GM23338 (cell line): ENCODE measurements around the gene TPRG1. TPM values are rescaled to one million over a fixed set of nuclear protein-coding genes. Genes with fewer than 3 reads are reported as not detected.

Source experiments
- ATAC-seq: fragments of 200-7000 bp; cut with Tn5 transposase; 3 replicates; pipeline ENCODE4 v1.9.1; 2020
- DNase-seq: peaks from one replicate; pipeline ENCODE4 v3.0.0-alpha.2; 2015; ENCODE audit warnings: low spot score
- H2AFZ ChIP-seq: fragments of 200-600 bp; sonication (generic); 2 replicates; pipeline ENCODE4 v1.8.0; 2016; ENCODE audit warnings: antibody characterized with exemption, mild to moderate bottlenecking, moderate library complexity
- H3F3A ChIP-seq: fragments of 200-600 bp; sonication (generic); replicated peaks from 2 replicates; pipeline ENCODE4 v1.8.0; 2017; ENCODE audit warnings: antibody characterized with exemption, mixed run types, low read depth
- H3K27ac ChIP-seq: fragments of 200-600 bp; sonication (generic); 2 replicates; pipeline ENCODE4 v1.6.1; 2016; ENCODE audit warnings: low read depth
- H3K27me3 ChIP-seq: fragments of 200-600 bp; sonication (generic); 2 replicates; pipeline ENCODE4 v1.8.0; 2016; ENCODE audit warnings: mild to moderate bottlenecking, mixed run types, moderate library complexity; ENCODE audit not compliant: insufficient read depth
- H3K36me3 ChIP-seq: fragments of 200-600 bp; sonication (generic); 2 replicates; pipeline ENCODE4 v1.8.0; 2016; ENCODE audit warnings: mild to moderate bottlenecking; ENCODE audit not compliant: insufficient read depth
- H3K4me1 ChIP-seq: fragments of 200-600 bp; sonication (generic); 2 replicates; pipeline ENCODE4 v1.8.0; 2016; ENCODE audit warnings: mild to moderate bottlenecking, moderate library complexity; ENCODE audit not compliant: insufficient read depth
- H3K4me2 ChIP-seq: fragments of 200-600 bp; sonication (generic); 2 replicates; pipeline ENCODE4 v1.7.1; 2017; ENCODE audit warnings: mixed run types
- H3K4me3 ChIP-seq: fragments of 200-600 bp; sonication (generic); 2 replicates; pipeline ENCODE4 v1.6.1; 2016; ENCODE audit warnings: mixed run types
- H3K79me2 ChIP-seq: fragments of 200-600 bp; sonication (generic); replicated peaks from 2 replicates; pipeline ENCODE4 v1.8.0; 2017; ENCODE audit warnings: mild to moderate bottlenecking; ENCODE audit not compliant: insufficient read depth
- H3K9me2 ChIP-seq: fragments of 200-600 bp; sonication (generic); 2 replicates; pipeline ENCODE4 v1.8.0; 2017; ENCODE audit not compliant: insufficient read depth
- H4K20me1 ChIP-seq: fragments of 200-600 bp; sonication (generic); replicated peaks from 2 replicates; pipeline ENCODE4 v1.8.0; 2017; ENCODE audit warnings: mild to moderate bottlenecking; ENCODE audit not compliant: insufficient read depth
- H3K27ac Mint-ChIP-seq: 2 replicates; pipeline ENCODE4 v1.8.0; 2020; ENCODE audit warnings: inconsistent platforms, mild to moderate bottlenecking, moderate library complexity, mixed read lengths
- H3K27me3 Mint-ChIP-seq: 3 replicates; pipeline ENCODE4 v1.8.0; 2022; ENCODE audit warnings: low read depth, mild to moderate bottlenecking, moderate library complexity, mixed read lengths, inconsistent platforms; ENCODE audit not compliant: insufficient read depth, poor library complexity
- H3K36me3 Mint-ChIP-seq: 3 replicates; pipeline ENCODE4 v1.8.0; 2021; ENCODE audit warnings: low read depth, mild to moderate bottlenecking, inconsistent platforms, moderate library complexity, mixed read lengths
- H3K4me1 Mint-ChIP-seq: 3 replicates; pipeline ENCODE4 v1.8.0; 2020; ENCODE audit warnings: mild to moderate bottlenecking, inconsistent platforms, mixed read lengths
- H3K4me3 Mint-ChIP-seq: 3 replicates; pipeline ENCODE4 v1.8.0; 2021; ENCODE audit warnings: moderate library complexity, mild to moderate bottlenecking, inconsistent platforms, mixed read lengths
- H3K9me3 Mint-ChIP-seq: 3 replicates; pipeline ENCODE4 v1.8.0; 2020; ENCODE audit warnings: moderate library complexity, mild to moderate bottlenecking, inconsistent platforms, mixed read lengths
- CREB1 ChIP-seq: fragments of 250-450 bp; sonication (Bioruptor Pico); IDR thresholded peaks from 2 replicates; pipeline ENCODE4 v1.5.0; 2020; ENCODE audit warnings: low read depth, mild to moderate bottlenecking, moderate library complexity
- EZH2 ChIP-seq: fragments of 200-600 bp; sonication (generic); IDR thresholded peaks from one replicate; pipeline ENCODE4 v1.8.0; 2017; ENCODE audit warnings: antibody characterized with exemption, mild to moderate bottlenecking, low read depth; ENCODE audit not compliant: unreplicated experiment
- EZH2phosphoT487 ChIP-seq: fragments of 200-600 bp; sonication (generic); IDR thresholded peaks from one replicate; pipeline ENCODE4 v1.8.1; 2018; ENCODE audit warnings: antibody characterized with exemption; ENCODE audit not compliant: unreplicated experiment
- JUNB ChIP-seq: IDR thresholded peaks from one replicate; pipeline ENCODE4 v1.6.1; 2016; ENCODE audit warnings: antibody characterized with exemption; ENCODE audit not compliant: unreplicated experiment
- NANOG ChIP-seq: IDR thresholded peaks from 2 replicates; pipeline ENCODE4 v1.6.1; 2016; ENCODE audit warnings: antibody characterized with exemption, borderline replicate concordance
- POLR2AphosphoS5 ChIP-seq: IDR thresholded peaks from 2 replicates; pipeline ENCODE4 v1.6.1; 2016; ENCODE audit warnings: antibody characterized with exemption, low read depth
- STAT1 ChIP-seq: IDR thresholded peaks from one replicate; pipeline ENCODE4 v1.6.1; 2016; ENCODE audit warnings: antibody characterized with exemption; ENCODE audit not compliant: unreplicated experiment
- ZNF114 ChIP-seq: fragments of 250-450 bp; sonication (Bioruptor Pico); IDR thresholded peaks from 2 replicates; pipeline ENCODE4 v1.5.0; 2020; ENCODE audit warnings: mild to moderate bottlenecking, moderate library complexity
- ZNF331 ChIP-seq: fragments of 250-450 bp; sonication (Bioruptor Pico); IDR thresholded peaks from 2 replicates; pipeline ENCODE4 v1.5.0; 2020; ENCODE audit warnings: low read depth, mild to moderate bottlenecking, moderate library complexity
- ZNF462 ChIP-seq: fragments of 250-450 bp; sonication (Bioruptor Pico); IDR thresholded peaks from 2 replicates; pipeline ENCODE4 v1.5.0; 2020; ENCODE audit warnings: mild to moderate bottlenecking, moderate library complexity
- polyA plus RNA-seq: library from polyadenylated mRNA; unstranded; fragments of >200 nt; fragmentation: Nextera tagmentation; extraction: Ambion mirVana; gene quantifications from 2 replicates; pipeline ENCODE4 v1.2.1, GENCODE V29; 2016
- total RNA-seq: library from RNA; depleted of rRNA; stranded (reverse); fragments of >200 nt; shearing (Covaris generic); gene quantifications from 2 replicates; pipeline ENCODE4 v1.2.3, GENCODE V29; 2014
- TF ChIP-seq, protein P1 (sequence below), 2 experiments: fragments of 200-600 bp in 1 of 2; sonication (generic) in 1 of 2; conservative IDR thresholded peaks; 2 replicates each; pipeline versions ENCODE4 v1.5.1 to v1.6.1; 2016 to 2017; ENCODE audit warnings: antibody characterized with exemption in 2 of 2, low read depth in 2 of 2, mild to moderate bottlenecking in 2 of 2, moderate library complexity in 1 of 2
- TF ChIP-seq, protein P2 (sequence below): IDR thresholded peaks from one replicate; pipeline ENCODE4 v1.6.1; 2018; ENCODE audit warnings: antibody characterized with exemption; ENCODE audit not compliant: unreplicated experiment

The TPRG1 gene
- total and polyA plus RNA-seq, 2 experiments from 2014 or later: 0.74 to 1.7 TPM

DNA sequence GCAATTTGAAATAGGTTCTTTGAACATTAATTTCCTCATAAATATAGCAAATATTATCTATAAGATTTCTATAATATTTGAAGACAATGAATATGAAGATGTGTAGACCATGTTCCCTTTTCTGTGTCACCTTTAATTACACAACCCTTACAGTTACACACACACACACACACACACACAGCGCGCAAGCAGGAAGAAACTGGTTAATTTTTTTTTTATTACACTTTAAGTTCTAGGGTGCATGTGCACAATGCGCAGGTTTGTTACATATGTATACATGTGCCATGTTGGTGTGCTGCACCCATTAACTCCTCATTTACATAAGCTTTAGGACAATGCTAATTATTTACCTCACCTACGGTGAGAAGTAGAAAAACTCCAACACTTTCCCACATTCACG lies 122.9 kb downstream of the TPRG1 start (continued):
- TF ChIP-seq ZNF114 (CRISPR knock-in tag): no peak

GRCh38 chr3:189295089-189295488 lies 123.3 kb downstream of the TPRG1 start:
- TF ChIP-seq JUNB: no peak
- TF ChIP-seq STAT1: no peak
- TF ChIP-seq CREB1 (CRISPR knock-in tag): no peak
- no peak for TF ChIP-seq ZNF114 (CRISPR knock-in tag)
- no peak for TF ChIP-seq NANOG
- no peak for TF ChIP-seq ZNF331 (CRISPR knock-in tag)
- TF ChIP-seq, protein P1, sequence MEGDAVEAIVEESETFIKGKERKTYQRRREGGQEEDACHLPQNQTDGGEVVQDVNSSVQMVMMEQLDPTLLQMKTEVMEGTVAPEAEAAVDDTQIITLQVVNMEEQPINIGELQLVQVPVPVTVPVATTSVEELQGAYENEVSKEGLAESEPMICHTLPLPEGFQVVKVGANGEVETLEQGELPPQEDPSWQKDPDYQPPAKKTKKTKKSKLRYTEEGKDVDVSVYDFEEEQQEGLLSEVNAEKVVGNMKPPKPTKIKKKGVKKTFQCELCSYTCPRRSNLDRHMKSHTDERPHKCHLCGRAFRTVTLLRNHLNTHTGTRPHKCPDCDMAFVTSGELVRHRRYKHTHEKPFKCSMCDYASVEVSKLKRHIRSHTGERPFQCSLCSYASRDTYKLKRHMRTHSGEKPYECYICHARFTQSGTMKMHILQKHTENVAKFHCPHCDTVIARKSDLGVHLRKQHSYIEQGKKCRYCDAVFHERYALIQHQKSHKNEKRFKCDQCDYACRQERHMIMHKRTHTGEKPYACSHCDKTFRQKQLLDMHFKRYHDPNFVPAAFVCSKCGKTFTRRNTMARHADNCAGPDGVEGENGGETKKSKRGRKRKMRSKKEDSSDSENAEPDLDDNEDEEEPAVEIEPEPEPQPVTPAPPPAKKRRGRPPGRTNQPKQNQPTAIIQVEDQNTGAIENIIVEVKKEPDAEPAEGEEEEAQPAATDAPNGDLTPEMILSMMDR (conservative IDR thresholded peaks at IDR 0.05; ENCODE audit: low read depth in 2 of 2): no peak
- TF ChIP-seq EZH2phosphoT487: no peak
- TF ChIP-seq EZH2: no peak
- TF ChIP-seq ZNF462: no peak
- TF ChIP-seq, protein P2, sequence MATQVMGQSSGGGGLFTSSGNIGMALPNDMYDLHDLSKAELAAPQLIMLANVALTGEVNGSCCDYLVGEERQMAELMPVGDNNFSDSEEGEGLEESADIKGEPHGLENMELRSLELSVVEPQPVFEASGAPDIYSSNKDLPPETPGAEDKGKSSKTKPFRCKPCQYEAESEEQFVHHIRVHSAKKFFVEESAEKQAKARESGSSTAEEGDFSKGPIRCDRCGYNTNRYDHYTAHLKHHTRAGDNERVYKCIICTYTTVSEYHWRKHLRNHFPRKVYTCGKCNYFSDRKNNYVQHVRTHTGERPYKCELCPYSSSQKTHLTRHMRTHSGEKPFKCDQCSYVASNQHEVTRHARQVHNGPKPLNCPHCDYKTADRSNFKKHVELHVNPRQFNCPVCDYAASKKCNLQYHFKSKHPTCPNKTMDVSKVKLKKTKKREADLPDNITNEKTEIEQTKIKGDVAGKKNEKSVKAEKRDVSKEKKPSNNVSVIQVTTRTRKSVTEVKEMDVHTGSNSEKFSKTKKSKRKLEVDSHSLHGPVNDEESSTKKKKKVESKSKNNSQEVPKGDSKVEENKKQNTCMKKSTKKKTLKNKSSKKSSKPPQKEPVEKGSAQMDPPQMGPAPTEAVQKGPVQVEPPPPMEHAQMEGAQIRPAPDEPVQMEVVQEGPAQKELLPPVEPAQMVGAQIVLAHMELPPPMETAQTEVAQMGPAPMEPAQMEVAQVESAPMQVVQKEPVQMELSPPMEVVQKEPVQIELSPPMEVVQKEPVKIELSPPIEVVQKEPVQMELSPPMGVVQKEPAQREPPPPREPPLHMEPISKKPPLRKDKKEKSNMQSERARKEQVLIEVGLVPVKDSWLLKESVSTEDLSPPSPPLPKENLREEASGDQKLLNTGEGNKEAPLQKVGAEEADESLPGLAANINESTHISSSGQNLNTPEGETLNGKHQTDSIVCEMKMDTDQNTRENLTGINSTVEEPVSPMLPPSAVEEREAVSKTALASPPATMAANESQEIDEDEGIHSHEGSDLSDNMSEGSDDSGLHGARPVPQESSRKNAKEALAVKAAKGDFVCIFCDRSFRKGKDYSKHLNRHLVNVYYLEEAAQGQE: no peak
- TF ChIP-seq POLR2AphosphoS5: no peak
- ATAC-seq (no peak), DNase-seq (no peak)
- H3K36me3 Mint-ChIP-seq: no peaks in the 10 kb centered on the region
- H4K20me1 ChIP-seq: no peaks in the 10 kb centered on the region
- no peak overlapping the region for H3K27ac ChIP-seq
- peaks cover 2% of the 10 kb centered on the region; the same call in 1 of the 2 replicates for H3K9me2 ChIP-seq
- H3F3A ChIP-seq: no peaks in the 10 kb centered on the region
- H3K27me3 Mint-ChIP-seq: no peaks in the 10 kb centered on the region
- peaks cover 9% of the 10 kb centered on the region; the same call in 2 of the 3 replicates for H3K4me1 Mint-ChIP-seq
- no peaks in the 10 kb centered on the region for H3K27me3 ChIP-seq
- no peak overlapping the region for H3K4me3 ChIP-seq
- H3K9me3 Mint-ChIP-seq: no peaks in the 10 kb centered on the region; the same call in 2 of the 3 replicates
- H3K4me1 ChIP-seq: peaks cover 6% of the 10 kb centered on the region; the same call in 1 of the 2 replicates
- no peaks in the 10 kb centered on the region for H3K79me2 ChIP-seq
- no peak overlapping the region for H3K27ac Mint-ChIP-seq
- H3K4me2 ChIP-seq: no peak overlapping the region
- H2AFZ ChIP-seq: no peak overlapping the region; the same call in 1 of the 2 replicates
- H3K36me3 ChIP-seq: no peaks in the 10 kb centered on the region
- no peak overlapping the region for H3K4me3 Mint-ChIP-seq
